GM08714 (cell line): ENCODE measurements around the gene GSTM3.
"Not testable (repeated sequence)": the region's sequence is repeated elsewhere in the genome, so short reads cannot be mapped to it uniquely, and the experiment has no call there.

Experiments
- H3K4me3 ChIP-seq: fragments of 200-500 bp; sonication (Bioruptor generic); 2 replicates; pipeline ENCODE4 v1.5.1; 2014; ENCODE audit warnings: mild to moderate bottlenecking, low read length, inconsistent platforms
- ZNF274 ChIP-seq: IDR thresholded peaks from 2 replicates; pipeline ENCODE4 v1.6.1; 2012; ENCODE audit warnings: mild to moderate bottlenecking, low read depth, low read length

Gene GSTM3

DNA sequence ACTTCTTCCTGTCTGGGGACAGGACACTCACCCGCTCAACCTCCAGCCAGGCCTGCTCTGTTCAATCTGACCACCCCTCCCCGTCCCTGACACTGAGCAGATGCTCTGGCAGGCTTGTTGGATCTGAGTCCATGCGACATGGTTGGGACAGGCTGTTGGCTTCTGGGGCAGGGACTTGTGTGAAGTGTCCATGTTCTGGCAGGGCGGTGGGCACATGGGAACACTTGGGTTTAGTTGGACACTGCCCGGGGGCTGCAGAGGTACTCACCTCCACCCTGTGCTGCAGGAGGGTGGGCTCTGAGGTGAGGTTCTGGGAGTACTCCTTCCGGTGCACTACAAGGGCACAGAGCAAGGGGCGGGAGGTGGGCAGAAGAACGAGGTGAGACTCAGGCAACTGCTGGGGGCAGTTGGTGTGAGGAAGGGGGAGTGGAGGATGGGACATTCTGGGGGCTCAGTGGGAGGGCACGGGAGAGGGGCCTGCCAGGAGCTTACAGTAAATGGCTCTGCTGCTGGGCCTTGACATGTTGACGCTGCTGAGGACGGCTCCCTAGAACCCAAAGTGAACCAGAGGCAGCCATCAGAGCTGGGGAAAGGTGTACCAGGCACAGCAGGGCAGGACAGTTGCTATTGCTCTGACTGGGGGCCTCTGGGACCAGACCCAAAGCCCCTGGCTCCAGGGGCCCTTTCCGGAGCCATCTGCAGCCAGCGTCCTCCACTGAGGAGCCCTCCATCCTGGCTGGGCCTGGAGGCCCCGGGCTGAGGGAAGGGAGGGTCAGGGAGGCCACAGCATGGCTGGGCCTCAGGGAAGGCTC is 20.6 kb upstream of the GSTM3 start:
- no peak overlapping the region for H3K4me3 ChIP-seq
- TF ChIP-seq ZNF274, result no peak

DNA sequence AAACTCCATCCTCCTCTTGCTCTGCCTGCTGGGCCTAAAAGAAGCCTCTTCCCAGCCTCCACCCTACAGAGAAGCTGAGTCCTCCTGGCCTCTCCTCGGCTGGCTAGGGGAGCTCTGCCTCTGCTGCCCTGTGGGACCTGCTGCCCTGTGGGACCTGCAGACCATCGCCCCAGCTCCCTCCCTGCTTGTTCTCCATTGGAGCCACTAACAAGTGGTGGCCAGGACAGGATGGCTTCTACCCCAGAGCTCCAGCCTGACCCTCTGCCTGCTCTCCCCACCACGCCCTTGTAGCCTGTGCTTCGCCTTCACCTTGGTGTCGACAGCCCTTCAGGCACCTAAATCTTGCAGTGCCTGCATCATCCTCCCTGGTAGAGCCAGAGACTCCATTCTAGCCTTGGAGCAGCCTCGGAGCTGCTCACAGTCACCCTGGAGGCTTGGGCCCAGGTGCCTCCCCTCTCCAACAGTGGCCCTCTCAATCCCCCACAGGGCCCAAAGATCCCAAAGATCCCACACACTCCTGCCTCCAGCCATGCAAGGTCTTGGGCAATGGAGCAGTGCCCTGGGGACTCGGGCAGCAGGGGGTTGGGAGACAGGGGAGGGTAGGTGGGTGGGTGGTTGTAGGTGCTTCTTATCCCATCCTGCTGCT is 19.9 kb upstream of the GSTM3 start:
- no peak overlapping the region for H3K4me3 ChIP-seq
- no peak for TF ChIP-seq ZNF274

DNA sequence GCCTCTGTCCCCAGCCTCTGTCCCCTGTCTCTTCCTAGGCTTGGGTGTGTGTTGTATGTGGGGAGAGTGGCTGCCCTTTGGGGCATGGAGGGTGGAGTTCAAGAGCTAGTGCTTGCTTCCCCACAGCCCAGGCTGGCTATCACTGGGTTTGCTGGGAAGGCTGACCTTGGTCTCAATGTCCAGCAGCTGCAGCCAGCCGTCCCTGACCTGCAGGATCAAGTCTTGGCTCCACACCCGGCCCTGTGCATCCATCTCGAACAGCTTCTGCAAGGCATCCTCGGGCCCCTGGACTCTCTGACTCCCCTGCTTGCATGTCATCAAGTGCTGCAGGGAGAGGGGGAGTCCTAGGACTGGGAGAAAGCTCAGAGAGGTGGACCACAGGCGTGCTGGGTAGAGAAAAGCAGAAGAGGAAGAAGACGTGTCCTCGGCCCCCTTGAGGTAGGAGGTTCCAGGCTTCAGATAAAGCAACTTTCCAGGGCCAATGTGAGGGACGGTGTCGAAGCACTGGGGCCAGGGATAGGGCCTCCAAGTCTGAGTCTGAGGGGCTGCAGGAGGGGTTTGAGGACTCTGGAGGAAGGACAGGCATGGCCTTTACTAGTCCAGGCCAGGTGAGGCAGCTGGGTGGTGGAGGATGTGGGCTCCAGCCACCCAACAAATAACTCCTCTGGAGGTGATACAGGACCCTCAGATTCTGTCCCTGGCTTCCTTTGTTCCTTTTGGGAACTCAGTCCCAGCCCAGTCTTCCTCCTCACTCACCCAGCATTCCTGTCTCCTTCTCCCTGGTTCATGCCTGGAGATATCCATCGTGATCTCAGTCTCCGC is 18.9 kb upstream of the GSTM3 start:
- no peak for TF ChIP-seq ZNF274
- H3K4me3 ChIP-seq, result no peak overlapping the region

DNA sequence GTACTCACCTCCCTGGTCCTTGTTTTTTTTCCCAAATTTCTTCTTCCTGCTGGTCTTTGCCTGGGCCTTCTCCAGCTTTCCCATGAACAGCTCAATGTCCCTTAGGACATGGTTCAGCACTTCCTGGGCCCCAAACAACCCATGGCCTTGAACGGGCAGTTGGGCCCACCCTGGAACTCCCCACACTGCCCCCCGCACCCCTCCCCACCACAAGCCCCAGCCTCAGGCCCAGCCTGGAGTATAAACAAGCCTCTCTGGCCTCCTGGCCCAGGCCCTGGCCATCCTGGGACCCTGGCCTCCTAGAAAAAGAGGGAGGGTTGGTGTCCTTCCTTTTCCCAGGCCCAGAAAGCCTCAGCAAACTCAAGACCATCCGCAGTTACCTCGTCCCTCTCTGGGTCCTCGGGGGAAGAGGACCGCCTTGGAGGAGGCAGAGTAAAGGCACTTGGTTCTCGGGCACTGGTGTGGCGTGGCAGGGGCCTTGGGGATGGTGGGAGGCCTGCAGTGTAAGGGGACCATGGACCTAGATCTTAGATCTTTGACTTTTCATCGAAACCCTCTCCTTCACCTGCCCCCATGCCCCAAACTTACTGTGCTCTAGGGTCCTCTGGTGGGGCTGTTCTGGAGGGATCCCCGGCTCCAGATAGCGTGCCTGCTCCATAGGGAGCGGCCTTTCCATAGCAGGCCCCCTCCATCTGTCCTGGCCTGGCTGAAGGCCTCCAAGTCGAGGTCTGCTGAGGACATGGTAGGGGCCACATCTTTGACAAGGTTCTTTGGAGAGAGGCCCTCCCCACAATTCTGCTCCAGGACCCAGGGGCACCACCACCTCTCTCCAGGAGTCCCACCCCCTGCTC is 17.3 kb upstream of the GSTM3 start:
- H3K4me3 ChIP-seq, result no peak overlapping the region
- TF ChIP-seq ZNF274, result no peak

DNA sequence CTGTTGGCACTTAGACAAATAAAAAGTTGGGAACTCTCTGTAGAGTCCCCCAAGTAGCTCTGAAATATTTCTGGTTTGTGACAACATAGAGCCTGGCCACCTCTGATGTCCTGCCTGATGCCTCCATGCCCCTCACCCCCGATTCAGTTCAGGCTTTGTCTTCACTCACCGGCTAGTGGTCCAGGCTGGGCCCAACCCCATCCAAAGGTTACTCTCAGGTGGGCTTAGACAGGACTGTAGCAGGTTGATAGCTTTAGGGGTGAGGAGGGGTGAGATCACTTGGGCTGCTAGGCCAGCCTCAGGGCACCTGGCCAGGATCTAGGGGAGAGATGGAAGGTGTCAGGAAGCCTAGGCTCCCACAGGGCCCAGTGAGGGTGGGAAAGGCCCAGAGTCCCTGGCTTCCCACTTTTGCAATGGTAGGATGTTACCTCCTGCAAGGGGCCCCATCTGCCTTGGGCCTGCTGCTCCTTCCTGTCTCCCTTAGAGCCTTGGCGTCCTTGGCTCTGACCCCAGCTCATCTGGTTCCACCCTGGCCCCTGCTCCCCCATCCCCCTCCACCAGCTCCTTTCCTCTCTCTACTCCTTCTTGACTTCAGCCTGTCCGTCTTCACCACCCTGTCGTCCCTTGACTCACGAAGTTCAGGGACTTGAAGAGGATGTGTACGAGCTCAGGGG is 16.1 kb upstream of the GSTM3 start:
- no peak for TF ChIP-seq ZNF274
- H3K4me3 ChIP-seq, result no peak overlapping the region

DNA sequence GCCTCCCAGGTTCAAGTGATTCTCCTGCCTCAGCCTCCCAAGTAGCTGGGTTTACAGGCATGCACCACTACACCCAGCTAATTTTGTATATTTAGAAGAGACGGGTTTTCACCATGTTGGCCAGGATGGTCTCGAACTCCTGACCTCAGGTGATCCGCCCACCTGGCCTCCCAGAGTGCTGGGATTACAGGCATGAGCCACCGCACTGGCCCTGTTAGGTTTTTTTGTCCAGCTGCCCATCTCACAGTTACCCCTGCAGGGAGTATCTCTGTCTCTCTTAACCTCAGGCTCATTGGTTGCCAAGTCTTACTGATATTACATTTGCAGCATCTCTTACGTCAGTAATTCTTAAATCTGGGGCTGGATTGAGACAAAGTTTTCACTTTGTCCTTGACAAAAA is 15.5 kb upstream of the GSTM3 start:
- H3K4me3 ChIP-seq, result not testable (repeated sequence)

DNA sequence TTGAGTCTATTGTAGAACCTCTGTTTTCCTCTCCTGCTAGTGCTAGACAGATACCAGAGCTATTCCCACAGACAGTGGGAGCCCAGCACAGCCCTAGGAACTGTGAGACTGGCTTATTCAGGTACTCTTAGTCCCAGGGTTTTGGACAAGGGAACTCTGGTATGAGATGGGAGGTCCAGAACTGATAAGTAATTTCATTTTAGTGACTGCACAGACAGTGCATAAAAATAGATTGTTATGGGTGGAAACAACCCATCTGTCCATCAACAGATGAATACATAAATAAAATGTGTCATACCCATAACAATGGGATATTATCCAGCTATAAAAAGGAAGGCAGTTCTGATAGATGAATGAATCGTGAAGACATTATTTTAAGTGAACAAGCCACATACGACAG is 13.9 kb upstream of the GSTM3 start:
- TF ChIP-seq ZNF274, result no peak
- no peak overlapping the region for H3K4me3 ChIP-seq

DNA sequence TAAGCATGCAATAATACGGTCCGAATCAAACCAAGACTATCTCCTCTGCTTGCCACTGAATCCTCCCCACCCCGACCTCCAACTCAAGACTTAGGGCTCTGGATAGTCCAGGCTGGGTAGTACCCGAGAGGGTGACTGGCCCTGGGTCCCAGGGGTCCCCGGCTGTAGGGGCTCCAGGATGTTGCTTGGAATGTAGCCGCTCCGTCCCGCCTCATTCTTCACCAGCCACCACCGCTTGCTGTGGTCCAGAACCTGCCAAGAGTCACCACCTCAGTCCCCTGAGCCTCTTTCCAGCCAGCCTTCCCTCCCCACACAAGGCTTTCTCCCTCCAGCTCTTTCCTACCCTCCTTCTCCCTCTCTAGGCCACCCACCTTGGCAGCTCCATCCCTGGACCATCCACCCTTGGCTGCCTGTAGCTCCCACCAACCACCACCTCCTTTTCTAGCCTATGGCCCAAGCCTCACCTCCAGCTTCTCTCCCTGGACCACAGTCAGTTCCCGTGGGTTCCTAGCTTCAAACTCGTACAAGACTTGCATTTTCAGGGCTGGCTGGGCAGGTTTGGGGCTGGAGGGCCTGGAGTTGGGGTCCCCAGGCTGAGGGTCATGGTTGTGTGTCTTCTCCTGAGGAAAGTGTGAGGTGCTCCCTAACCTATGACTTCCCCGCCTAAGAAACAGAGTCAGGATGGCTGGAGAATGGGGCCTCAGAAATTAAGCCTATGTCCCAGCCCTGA is 10.9 kb upstream of the GSTM3 start:
- TF ChIP-seq ZNF274, result no peak
- H3K4me3 ChIP-seq, result no peak overlapping the region

DNA sequence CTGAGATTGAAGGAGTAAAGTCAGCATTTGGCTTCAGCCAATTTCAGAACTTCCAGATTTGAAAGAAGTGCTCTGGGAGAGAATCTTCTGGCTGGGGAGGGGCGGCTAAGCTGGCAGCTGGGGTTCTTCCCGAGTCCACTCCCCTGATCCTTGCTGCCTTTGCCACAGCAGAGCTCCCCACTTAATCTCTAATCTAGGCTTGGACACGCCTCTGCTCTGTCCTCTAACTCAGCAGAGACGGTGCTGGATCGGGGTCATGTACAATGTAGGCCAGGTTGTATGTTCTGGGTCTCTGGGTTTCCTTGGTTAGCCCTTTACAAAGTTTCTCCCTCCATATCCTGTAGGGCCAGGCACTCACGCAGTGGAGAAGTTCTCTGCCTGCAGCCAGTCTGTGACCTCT is 10.1 kb upstream of the GSTM3 start:
- no peak for TF ChIP-seq ZNF274
- H3K4me3 ChIP-seq, result no peak overlapping the region

DNA sequence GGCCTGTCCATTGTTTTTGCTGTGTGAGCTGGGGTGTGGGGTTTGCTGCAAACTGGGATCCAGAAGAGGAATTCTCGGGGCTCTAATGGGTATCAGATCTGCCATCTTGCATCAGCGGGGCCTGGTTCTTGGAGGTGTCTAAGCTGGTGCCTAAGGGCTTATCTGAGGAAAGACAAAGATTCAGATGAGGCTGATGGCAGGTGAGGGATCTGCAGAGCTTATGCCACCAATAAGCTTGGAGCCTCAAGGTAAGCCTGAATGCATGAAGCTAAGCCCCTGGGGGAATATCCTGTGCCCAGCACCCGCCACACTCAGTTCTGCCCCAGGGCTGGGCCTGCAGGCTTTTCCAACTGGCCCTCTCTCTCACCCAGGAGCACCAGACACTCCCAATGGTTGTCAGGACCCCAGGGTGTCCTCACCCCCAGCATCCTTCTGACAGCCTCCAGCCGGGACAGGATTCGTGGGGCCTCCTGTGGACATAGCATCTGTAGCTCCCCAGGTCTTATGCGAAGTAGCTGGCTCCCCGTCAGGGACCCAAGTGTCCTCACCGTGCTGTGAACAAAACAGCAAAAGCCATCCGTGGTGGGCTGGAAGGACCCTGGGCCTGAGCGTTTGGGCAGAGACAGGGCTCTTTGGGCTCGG is 9.5 kb upstream of the GSTM3 start:
- H3K4me3 ChIP-seq, result no peak overlapping the region

DNA sequence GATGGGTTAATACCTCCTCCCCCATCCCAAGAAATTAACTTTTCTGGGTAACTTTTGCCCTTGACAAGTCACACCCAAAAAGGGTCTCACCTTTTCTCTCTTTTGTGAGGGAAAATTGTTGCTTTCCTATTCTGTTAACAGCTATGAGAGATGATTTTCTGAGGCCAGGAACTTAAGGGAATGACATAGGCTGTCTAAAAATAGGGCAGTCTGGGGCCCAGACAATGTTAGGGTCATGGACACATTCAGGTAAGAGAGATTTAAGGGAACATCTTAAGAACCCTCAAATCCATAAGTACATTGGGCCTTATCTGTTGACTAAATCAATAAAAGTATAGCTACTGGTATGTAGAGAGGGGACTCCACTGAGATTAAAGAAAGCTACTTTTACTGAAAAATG is 8.4 kb upstream of the GSTM3 start:
- TF ChIP-seq ZNF274, result no peak
- H3K4me3 ChIP-seq, result no peak overlapping the region

More for the DNA sequence above, 9.5 kb upstream of the GSTM3 start:
- TF ChIP-seq ZNF274, result no peak

DNA sequence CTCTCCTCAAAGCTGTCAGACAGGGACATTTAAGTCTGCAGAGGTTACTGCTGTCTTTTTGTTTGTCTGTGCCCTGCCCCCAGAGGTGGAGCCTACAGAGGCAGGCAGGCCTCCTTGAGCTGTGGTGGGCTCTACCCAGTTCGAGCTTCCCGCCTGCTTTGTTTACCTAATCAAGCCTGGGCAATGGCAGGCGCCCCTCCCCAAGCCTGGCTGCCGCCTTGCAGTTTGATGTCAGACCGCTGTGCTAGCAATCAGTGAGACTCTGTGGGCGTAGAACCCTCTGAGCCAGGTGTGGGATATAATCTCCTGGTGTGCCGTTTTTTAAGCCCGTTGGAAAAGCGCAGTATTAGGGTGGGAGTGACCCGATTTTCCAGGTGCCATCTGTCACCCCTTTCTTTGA is 7.5 kb upstream of the GSTM3 start:
- H3K4me3 ChIP-seq, result not testable (repeated sequence)
